ENCODE measurements around the gene CYRIA.

Gene CYRIA

DNA sequence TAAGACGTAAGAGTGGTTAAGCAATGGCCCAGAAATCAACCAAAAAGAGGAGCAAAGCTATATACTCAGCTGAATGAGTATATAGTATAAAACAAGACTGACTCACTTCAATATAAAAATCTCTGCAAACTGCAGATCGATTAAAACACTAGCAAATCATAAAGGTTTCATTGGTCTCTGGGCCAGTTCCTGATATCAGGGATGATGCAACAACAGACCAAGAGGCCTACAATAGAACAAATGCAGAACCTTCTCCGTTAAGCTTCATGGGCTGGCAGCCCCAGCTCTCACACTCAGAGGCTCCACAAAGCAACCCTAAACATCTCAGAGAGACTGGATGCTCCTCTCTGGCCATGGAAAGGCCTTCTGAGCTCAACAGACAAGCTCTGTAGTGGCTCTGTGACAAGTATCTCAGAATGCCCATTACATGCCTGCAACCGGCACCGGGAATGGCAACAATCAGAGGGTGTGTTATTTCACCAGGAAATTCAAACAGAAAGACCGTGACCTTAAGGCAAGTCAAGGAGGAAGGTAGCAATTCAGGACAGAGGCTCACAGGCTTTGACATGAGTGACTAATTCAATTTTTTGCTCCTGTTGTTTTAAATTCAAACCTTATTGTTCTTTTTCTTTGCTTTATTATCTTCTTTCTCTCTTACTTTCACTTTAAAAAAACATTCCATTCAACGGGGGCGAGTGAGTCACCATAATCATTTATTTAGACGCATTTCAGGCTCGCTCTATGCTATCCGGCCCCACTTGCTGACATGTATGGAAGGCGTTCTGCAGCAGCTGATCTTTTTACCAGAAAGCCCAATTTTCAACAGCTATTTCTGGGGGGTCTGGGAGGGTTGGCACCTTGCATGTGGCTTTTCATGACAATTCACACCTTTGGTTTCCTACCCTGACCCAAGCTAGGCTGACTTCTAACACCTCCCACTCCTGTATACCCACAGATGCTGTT is 15.1 kb downstream of the CYRIA start:
- DNase-seq (ENCODE audit: low read depth in 2 of 2) = no peak

DNA sequence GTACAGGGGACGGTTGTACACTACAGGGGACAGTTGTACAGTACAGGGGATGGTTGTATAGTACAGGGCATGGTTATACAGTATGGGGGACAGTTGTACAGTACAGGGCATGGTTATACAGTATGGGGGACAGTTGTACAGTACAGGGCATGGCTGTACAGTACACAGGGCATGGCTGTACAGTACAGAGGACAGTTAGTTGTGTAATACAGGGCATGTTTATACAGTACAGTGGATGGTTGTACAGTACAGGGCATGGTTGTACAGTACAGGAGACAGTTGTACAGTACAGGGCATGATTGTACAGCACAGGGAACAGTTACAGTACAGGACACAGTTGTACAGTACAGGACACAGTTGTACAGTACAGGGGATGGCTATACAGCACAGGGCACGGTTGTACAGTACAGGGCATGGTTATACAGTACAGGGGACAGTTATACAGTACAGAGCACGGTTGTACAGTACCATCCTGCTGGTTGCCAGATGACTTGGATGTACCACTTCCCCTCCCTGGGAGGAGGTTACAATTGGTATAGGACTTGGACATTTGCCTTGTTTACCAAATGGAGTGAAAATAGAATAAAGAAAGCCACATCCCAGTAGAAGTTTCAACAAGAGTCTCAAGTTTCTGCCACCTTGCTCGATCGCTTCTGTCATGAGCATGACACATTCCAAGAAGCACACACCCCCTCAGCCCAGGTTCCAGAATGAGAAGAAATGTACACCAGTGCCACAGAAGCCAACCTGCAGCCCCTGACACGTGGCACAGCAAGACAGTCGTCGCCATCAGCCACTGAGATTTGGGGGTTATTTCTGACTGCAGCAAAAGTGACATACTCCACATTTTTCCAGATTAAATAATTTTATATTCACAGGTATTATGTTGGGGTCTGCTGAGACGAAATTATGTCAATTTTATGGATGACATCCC is 16.0 kb downstream of the CYRIA start:
- no peak for DNase-seq (ENCODE audit: low read depth in 2 of 2)

DNA sequence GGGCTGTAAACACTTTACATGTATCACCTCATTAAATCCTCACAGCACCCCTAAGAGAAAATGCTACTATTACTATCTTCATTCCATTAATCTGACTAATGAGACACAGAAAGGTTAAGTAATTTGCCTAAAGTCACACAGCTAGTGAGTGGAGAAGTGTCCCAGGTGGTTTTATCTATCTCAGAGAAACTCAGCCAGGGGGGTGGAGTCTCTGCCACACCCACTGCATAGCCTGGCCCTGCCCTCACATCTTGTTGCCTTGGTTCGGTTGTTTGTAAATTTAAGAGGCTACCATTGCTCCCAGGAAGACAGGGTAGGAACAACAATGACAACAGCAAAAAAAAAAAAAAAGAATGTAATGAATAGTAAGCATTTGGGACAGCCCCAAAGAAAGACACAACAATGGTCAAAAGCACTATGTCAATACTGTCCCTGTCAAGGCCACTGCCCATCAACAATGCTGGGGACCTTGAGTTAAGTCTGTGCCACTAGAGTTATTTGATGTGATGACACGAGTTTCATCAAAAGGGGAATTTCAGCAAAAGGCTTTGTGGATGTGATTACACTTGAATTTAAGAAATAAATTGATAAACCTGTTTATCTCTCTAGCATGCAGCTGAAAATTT is 17.5 kb downstream of the CYRIA start:
- DNase-seq (ENCODE audit: low read depth in 2 of 2) = no peak

DNA sequence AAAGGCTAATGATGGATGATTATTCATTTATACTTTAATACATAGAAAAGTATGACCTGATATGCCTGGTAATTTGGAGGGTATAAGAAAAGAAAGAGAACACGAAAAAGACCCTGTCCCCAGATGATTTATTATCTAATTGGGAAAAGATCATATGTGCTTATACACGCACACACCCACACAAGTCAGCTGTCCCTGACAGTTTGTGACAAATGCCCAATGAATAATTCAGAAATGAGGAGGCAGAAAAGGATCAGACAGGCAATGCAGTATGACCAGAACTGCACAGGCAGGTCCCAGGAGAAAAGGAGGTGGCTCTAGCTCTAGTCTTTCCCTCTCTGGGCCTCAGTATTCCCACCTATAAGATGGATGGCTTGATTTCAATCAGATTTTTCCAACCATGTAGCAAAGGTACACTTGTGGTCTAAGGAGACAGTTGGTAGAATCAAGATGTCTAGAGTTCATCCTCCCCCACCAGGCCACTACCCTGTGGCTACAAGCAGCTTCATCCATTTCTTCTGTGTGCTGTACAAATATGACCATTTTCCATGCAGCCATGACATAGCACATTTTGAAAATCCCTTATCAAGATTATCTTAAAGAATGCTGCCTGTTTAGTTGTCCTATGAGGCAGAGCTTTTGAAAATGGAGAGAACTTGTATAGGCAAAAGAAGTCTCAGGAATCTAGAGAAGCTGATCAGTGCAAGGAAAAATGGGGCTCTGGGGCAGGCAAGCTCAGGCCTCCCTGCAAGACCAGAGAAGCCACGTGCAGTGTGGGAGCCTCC is 19.7 kb downstream of the CYRIA start:
- no peak for DNase-seq (ENCODE audit: low read depth in 2 of 2)

DNA sequence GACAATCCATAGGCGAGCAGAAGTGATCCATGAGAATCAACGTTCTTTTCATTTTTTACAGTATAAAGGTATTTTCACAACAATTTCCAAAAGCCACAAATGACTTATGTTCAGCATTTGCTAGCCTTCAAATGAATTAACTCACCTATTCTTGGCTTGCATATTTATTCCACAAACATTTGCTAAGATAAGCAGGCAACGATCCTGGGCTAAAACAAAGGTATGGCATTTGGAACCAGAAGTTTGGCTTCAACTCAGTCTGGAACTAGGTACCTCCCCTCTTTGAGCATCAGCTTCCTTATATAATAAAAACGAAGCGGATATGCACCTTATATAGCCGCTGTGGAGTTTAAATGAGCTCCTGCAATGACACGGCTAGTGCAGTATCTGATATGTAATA is 20.5 kb downstream of the CYRIA start:
- no peak for DNase-seq (ENCODE audit: low read depth in 2 of 2)

DNA sequence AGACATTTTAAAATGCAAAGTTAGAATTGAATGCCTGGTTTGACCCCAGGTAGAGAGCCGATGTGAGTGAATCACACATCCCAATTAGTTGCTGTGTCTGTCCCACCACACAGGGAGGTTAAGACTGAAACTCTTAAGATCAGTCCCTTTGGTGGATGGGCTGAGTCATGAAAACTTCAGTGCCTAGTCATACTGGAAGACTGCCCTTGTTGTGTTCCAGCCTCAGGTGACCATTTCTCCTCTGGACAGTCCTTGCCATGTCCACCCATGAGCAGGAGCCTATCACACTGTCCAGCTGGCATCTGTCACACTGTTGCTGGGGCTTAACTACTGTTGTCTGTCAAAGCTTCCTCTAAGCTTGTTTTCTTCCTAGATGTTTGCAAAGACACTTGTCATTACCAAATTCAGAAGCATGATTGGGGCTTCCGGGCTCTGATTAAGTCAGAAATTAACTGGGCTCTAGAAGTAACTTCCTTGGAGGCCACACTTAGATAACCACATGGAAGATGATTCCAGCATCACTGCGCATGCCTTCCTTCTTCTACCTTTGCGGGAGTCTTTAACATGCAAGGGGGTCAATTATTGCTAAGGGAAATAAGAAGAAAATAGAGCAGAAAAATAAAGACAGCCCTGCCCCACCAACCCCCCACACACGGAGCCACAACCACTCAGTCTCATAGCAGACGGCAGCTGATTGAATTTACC is 21.3 kb downstream of the CYRIA start:
- DNase-seq (ENCODE audit: low read depth in 2 of 2) = no peak

DNA sequence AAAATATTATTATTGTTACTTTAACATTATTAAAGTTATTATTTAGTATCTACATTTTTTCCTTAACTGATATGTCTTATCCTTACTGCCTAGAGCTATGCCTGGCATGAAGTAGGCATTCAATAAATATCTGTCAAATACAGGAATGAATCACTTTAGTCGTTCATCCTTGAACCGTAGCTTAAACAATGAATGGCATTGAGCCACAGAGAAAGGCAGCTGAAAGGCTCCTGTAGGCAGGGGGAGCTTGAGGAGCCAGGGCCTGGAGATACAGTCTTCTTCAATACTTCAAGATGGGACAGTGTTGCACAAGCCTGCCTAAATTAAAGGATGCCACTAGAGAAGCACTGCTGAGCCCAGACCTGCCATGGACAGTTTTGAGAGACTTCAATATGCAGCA is 22.5 kb downstream of the CYRIA start:
- DNase-seq (ENCODE audit: low read depth in 2 of 2) = no peak

DNA sequence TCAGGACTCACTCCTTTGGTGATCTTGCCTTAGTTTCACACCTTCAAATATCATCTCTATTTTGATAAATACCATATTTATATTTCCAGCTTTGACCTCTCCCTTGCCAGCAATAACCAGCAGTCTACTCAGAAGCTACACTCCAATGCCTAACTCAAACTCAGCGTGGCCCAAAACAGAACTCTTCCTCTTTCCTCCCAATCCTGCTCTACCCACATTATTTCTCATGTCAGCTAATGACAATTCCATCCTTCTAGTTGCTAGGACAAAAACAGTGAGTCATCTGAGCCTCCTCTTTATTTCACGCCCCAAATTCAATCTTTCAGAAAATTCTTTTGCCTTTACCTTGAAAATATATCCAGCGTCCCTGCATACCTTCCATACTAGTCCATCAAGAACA is 23.5 kb downstream of the CYRIA start:
- no peak for DNase-seq (ENCODE audit: low read depth in 2 of 2)

DNA sequence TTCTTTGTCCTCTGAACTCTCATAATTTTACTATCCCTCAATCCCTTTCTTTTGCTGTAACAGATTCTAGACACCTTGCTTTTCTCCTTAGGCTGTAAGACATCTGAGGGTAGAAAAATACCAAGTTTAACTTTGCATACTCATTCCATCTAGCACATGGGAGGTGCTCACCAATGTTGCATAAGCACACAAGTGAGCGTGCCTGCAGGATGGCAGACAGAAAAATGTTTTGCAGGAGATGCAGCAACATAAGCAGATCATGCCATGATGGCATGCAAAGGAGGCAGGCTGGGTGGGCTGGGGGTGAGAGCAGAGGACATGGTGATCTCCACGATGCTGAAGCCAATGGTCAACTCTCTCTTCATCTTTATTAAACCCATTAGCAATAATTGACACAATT is 24.1 kb downstream of the CYRIA start:
- no peak for DNase-seq (ENCODE audit: low read depth in 2 of 2)

DNA sequence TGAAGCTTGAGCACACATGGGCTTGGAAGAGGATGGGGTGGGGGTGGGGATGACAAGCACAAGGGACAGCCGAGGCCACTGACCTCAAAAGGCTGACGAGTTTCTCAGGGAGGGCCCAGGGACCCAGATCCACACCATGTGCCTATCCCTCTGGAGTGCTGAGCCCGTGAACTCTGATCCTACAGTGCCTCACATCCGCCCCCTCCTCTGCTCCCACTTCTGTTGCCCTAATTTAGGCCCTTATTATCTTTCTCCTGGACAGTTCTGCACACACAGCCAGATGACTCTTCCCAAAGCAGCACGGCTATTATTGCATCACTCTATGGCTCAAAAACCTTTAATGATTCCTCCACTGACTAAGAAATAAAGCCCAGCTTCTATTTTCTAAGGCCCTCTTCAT is 24.8 kb downstream of the CYRIA start:
- no peak for DNase-seq (ENCODE audit: low read depth in 2 of 2)

DNA sequence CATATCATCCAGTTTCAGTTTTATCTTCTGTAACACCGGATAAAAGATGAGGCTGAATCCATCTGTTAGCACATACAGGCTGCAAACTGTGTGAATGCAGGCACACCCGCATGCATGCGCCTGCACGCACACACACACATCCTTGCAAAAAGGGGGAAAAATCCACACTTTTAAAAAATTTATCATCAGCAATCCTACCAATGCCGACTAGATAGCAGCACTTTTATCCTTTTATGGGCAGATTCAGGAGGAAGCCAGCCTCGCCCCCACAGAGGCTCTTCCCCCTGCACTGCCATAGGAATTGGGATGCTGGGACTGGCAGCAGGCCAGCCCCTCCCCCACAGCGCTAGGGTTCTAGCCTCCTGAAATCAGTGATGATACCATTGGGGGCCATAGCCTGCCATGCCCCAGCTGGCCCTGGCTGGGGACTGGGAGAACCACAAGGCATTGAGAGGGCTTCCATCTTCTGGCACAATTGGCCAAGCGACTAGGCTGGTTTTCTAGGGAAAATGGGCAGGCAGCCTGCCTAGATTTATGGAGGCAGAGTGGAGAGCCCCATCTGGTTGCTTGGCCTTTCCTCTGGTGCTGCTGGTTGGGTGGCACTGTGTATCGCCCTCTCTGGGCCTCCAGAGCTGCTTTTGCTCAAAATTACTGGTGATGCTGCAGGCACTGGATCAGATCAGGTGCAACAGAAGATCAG is 25.5 kb downstream of the CYRIA start:
- no peak for DNase-seq (ENCODE audit: low read depth in 2 of 2)

DNA sequence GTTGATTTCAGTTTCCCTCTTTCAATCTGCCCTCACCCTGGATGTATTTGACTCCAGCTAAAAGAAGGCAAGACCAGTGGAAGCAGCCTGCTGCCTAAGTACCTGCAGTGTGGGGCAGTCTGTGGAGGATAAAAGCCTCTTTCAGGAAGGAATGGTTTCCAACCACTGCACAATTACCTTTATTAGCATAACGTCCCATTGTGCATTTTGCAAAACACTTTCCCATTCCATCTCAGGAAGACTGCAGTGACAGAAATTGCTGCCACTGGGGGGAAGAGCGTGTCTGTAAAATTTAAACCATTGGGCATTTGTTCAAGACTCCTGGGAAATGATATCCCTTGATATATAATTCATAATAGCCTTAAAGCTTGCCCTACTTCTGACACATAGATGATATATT is 26.2 kb downstream of the CYRIA start:
- DNase-seq (ENCODE audit: low read depth in 2 of 2) = no peak

DNA sequence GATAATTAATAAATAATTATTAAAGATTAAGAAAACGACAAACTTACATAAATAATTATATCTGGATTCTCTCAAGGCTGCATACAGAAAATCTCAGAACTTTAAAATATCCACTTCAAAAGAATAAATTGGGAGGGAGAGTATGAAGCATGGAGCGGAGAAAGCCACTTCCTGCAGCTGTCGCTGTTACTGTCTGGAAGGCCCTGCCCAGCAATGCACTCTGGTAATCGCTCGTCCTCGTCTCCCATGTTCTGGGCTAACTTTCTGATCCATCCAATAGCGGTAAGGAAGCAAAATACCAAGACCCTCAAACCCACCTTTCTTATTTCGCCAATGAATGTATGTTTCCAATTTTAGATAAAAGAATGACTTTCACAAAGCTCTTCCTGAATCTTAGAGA is 26.7 kb downstream of the CYRIA start:
- no peak for DNase-seq (ENCODE audit: low read depth in 2 of 2)

DNA sequence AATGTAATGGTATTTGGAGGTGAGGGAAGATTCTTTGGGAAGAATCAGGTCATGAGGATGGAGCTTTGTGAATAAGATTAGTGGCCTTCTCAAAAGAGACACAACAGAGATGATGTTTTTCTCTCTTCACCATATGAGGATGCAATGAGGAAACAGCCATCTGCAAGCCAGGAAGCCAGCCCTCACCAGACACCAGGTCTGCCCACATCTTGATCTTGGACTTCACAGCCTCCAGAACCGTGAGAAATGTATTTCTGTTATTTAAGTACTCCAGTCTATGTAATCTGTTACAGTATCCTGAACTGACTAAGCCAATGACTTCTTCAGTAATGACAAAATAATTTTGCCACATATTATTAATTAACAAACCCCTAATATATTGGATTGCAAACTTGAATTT is 28.3 kb downstream of the CYRIA start:
- DNase-seq (ENCODE audit: low read depth in 2 of 2) = no peak

DNA sequence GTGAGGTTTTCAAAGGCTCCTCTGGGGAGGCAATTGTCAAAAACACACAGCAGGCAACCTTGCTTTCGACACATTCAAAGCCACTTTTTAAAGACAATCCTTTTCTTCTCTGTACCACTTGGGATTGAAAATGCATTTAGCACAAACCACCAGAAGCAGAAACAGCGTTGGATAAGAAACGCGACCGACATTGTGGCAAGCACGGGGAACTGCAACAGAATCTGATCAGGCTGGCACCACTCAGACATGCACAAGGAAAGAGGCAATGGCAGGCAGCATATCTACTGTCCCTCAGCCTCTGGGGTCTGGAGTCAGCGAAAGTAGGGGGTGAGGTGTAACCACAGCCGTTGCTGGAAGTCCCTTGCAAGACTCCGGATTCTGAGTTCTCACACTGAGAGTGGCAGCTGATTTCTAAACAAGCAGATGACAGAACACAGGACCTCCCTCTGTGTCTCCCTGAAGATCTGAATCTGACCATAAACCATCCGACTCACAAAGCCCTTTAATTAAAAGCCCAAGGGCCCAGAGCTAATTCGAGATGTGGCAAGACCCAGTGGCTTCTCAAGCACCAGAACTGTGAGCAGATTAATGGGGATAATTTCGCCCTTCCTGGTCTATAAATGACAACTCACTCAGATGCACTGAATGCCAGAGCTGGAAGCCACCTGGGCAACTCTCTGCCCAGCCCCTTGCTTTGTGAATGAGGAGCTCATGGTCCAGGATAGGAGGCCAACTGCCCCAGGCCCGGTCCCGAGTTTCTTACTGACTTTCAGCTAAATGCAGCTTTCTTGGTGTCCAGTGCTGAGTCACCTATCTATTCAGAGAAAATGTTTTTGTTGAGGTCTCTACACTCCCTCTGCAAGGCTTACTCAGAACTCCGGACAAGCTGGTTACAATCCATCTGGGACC is 29.6 kb downstream of the CYRIA start:
- no peak for DNase-seq (ENCODE audit: low read depth in 2 of 2)

DNA sequence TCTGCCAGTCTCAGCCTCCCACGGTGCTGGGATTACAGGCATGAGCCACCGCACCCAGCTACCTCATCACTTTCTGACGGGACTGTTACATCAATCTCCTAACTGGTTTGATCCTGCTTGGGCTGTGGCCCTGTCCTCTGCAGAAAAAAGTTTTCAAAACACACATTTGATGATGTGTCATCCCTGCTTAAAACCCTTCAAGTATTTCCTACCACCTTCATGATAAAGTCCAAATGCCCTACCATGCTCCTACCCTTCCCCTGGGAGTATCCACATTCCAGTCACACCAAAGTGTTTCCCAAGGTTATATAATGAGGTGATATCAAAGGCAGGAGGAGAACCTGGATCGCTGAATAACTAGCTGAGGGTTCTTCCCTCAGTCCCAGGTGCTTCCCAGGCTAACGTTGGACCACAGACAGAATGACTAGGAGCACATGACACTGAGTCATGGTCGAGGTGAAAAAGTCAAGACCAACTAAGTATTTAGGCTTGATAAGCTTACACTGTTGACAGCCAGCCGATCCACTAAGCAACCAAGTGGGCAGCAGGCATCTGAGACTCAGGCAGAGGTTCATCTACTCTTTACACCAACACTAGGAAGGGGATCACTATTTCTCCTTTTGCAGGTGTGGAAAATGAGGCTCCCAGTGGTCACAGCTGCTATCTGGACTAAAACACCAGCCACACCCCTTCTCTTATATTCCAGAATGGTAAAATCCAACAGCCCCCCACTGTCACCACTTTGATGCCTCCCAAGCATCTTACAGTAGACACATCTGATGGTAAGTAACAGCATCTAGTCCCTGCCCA is 31.8 kb downstream of the CYRIA start:
- no peak for DNase-seq (ENCODE audit: low read depth in 2 of 2)

DNA sequence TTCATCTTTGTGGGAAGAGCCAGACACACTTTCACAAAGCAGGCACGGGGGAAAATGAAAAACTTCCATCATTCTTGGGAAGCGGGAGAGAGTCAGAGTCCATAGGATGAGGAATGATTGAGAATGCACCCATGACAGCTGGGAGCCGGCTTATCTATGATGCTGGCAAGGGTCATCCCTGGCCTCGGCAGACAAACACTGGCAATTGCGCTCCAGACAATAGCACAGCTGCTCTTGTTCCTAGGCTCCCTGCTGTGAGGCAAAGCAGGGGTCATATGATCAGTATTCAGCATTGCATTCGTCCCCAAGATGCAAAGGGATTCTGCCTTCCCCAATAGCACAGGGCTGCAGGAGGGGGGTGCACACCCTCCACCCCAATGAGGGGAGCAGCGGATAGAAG is 33.0 kb downstream of the CYRIA start:
- no peak for DNase-seq (ENCODE audit: low read depth in 2 of 2)

DNA sequence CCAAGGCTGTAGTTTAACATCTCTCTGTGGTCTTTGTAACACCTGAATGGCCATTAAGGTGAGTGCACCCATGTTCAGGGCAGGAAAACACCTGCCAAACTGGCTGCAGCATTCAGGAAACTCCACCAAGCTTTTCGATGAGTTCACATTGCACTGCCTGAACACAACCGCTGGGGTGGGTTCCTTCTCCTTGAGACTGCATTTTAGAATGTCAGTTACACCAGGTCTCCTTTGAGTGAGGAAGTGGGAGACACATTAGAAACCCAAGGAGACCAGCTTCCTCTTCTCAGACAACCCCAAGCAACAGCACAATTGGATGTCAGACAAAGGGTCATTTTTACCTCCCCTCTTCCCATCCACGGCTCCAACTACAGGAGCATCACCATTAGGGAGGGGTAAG is 35.2 kb downstream of the CYRIA start:
- DNase-seq (ENCODE audit: low read depth in 2 of 2) = no peak
